ENCODE data around the gene PTH2R.
"Not testable (repeated sequence)": the region's sequence is repeated elsewhere in the genome, so short reads cannot be mapped to it uniquely, and the experiment has no call there.

GRCh38 chr2:208481945-208482344 lies 75.4 kb downstream of the PTH2R start:
- TF ChIP-seq EZH2 (IDR thresholded peaks at IDR 0.05; ENCODE audit: low read depth, unreplicated experiment); CTCF (conservative IDR thresholded peaks at IDR 0.05; ENCODE audit: low read depth in 2 of 2); EZH2phosphoT487 (IDR thresholded peaks at IDR 0.05; ENCODE audit: unreplicated experiment); POLR2AphosphoS5 (IDR thresholded peaks at IDR 0.05; ENCODE audit: low read depth); JUNB (IDR thresholded peaks at IDR 0.05; ENCODE audit: unreplicated experiment); STAT1 (IDR thresholded peaks at IDR 0.05; ENCODE audit: unreplicated experiment); REST (IDR thresholded peaks at IDR 0.05; ENCODE audit: unreplicated experiment); CREB1 (CRISPR knock-in tag; IDR thresholded peaks at IDR 0.05; ENCODE audit: low read depth); ZNF114 (CRISPR knock-in tag; IDR thresholded peaks at IDR 0.05); ETS1 (IDR thresholded peaks at IDR 0.05); ZNF331 (CRISPR knock-in tag; IDR thresholded peaks at IDR 0.05; ENCODE audit: low read depth): not testable (repeated sequence)

Data from GM23338 (cell line).